Glutamatergic neuron (in vitro differentiated cells): ENCODE measurements around the gene PRKAR1A. TPM values are rescaled to one million over a fixed set of nuclear protein-coding genes. Genes with fewer than 3 reads are reported as not detected.
A peak's percentile ranks its signal among the peaks of the same experiment; 100 is the strongest.

ENCODE experiments used
- DNase-seq: peaks from one replicate; pipeline ENCODE4 v3.0.0; 2022
- H3K27ac Mint-ChIP-seq: one replicate; pipeline ENCODE4 v1.8.0; 2020; ENCODE audit warnings: mild to moderate bottlenecking, mixed read lengths, inconsistent platforms; ENCODE audit not compliant: unreplicated experiment
- H3K27me3 Mint-ChIP-seq: one replicate; pipeline ENCODE4 v1.8.0; 2020; ENCODE audit warnings: mild to moderate bottlenecking, moderate library complexity, mixed read lengths, inconsistent platforms; ENCODE audit not compliant: unreplicated experiment
- H3K36me3 Mint-ChIP-seq: one replicate; pipeline ENCODE4 v1.8.0; 2020; ENCODE audit warnings: mild to moderate bottlenecking, mixed read lengths, inconsistent platforms; ENCODE audit not compliant: unreplicated experiment
- H3K4me1 Mint-ChIP-seq: one replicate; pipeline ENCODE4 v1.8.0; 2020; ENCODE audit warnings: mild to moderate bottlenecking, low read depth, mixed read lengths, inconsistent platforms; ENCODE audit not compliant: unreplicated experiment
- H3K4me3 Mint-ChIP-seq: one replicate; pipeline ENCODE4 v1.8.0; 2020; ENCODE audit warnings: mild to moderate bottlenecking, mixed read lengths, inconsistent platforms; ENCODE audit not compliant: unreplicated experiment
- H3K9me3 Mint-ChIP-seq: one replicate; pipeline ENCODE4 v1.8.0; 2020; ENCODE audit warnings: mild to moderate bottlenecking, moderate library complexity, mixed read lengths, inconsistent platforms; ENCODE audit not compliant: unreplicated experiment
- total RNA-seq: library from RNA; stranded (reverse); fragmentation: NEBNext Ultra II Directional; extraction: Animal tissue kit (Norgen Biotek cat#: 25700); gene quantifications from one replicate; pipeline ENCODE4 v1.2.1, GENCODE V29; 2021; ENCODE audit not compliant: unreplicated experiment
- TF ChIP-seq, protein P1 (sequence below): fragments of 200-600 bp; sonication (generic); IDR thresholded peaks from one replicate; pipeline ENCODE4 v1.5.0; 2021; ENCODE audit not compliant: partially characterized antibody, unreplicated experiment

Gene PRKAR1A
- total RNA-seq, 1 donor from 2014 or later: 277 TPM

DNA sequence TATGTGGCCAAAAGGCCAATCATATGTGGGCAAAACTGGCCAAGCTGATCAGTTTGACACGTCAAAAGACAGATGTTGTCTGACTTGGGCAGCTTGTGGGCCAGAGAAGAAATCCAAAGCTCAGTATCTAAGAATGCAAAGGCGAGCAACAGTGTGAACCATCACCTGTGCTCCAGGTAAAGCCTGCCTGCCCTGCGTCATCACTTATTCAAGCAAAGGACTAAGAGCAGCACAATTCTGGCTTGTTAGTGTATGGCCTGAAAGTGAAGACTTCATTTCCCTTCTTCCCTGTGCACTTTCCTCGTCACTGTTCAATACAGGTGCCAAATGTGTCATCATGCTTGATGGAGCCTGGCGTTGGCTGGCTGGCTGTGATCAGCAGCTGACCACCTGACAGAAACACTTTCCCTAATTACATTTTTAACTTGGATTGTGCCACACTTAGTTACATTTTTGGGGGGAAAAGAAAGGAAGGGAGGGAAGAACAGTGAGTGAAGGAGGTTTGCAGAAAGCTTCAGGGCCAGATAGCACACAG lies 84.2 kb downstream of the PRKAR1A start:
- H3K4me3 Mint-ChIP-seq: no peak overlapping the region
- peaks cover 8% of the 10 kb centered on the region for H3K9me3 Mint-ChIP-seq
- no peaks in the 10 kb centered on the region for H3K4me1 Mint-ChIP-seq
- H3K27me3 Mint-ChIP-seq: peaks cover 13% of the 10 kb centered on the region
- H3K36me3 Mint-ChIP-seq: no peaks in the 10 kb centered on the region
- no peak for DNase-seq
- TF ChIP-seq, protein P1, sequence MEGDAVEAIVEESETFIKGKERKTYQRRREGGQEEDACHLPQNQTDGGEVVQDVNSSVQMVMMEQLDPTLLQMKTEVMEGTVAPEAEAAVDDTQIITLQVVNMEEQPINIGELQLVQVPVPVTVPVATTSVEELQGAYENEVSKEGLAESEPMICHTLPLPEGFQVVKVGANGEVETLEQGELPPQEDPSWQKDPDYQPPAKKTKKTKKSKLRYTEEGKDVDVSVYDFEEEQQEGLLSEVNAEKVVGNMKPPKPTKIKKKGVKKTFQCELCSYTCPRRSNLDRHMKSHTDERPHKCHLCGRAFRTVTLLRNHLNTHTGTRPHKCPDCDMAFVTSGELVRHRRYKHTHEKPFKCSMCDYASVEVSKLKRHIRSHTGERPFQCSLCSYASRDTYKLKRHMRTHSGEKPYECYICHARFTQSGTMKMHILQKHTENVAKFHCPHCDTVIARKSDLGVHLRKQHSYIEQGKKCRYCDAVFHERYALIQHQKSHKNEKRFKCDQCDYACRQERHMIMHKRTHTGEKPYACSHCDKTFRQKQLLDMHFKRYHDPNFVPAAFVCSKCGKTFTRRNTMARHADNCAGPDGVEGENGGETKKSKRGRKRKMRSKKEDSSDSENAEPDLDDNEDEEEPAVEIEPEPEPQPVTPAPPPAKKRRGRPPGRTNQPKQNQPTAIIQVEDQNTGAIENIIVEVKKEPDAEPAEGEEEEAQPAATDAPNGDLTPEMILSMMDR: no peak
- no peak overlapping the region for H3K27ac Mint-ChIP-seq

DNA sequence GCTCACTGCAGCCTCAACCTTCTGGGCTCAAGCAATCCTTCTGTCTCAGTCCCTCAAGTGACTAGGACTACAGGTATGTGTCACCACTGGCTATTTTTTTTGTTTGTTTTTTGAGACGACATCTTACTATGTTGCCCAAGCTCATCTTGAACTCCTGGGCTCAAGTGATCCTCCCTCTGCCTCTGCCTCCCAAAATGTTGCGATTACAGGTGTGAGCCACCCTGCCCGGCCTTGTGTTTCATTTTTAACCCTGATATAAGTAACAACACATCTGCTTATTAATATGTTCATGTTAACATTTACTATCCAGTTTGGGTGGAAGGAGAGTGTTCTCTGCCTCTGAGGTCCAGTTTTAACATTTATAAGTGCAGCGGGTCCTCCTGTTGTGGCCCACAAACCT lies 85.8 kb downstream of the PRKAR1A start:
- H3K36me3 Mint-ChIP-seq: no peaks in the 10 kb centered on the region
- H3K27me3 Mint-ChIP-seq: peaks cover 20% of the 10 kb centered on the region
- no peaks in the 10 kb centered on the region for H3K4me1 Mint-ChIP-seq

DNA sequence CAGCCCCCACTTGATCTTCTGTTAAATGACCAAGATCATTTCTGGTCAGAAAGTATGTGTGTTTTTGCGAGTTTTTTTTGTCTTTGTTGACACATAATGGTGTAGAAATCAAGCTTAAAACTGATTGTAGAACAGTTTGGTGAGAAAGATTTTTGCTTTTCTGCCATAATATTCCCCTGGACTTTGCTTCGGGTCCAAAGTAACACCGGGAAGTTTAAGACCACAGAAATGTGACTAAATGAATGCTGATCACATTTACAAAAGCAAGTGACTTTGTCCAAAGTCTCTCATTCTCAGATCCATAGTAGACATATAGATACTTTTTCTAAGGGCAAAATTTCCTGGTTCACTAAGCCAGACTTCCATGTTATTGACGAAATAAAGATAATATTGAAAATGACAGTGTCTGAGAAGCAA lies 86.3 kb downstream of the PRKAR1A start:
- no peak for DNase-seq
- H3K4me3 Mint-ChIP-seq: no peak overlapping the region
- no peaks in the 10 kb centered on the region for H3K4me1 Mint-ChIP-seq
- H3K9me3 Mint-ChIP-seq: peaks cover 6% of the 10 kb centered on the region
- peaks cover 20% of the 10 kb centered on the region for H3K27me3 Mint-ChIP-seq
- TF ChIP-seq, protein P1: no peak
- no peaks in the 10 kb centered on the region for H3K36me3 Mint-ChIP-seq
- H3K27ac Mint-ChIP-seq: no peak overlapping the region

More for the DNA sequence above, 85.8 kb downstream of the PRKAR1A start:
- Mint-ChIP-seq H3K27ac (no peak overlapping the region), H3K9me3 (peaks cover 6% of the 10 kb centered on the region), H3K4me3 (no peak overlapping the region)
- no peak for DNase-seq
- TF ChIP-seq, protein P1: no peak

DNA sequence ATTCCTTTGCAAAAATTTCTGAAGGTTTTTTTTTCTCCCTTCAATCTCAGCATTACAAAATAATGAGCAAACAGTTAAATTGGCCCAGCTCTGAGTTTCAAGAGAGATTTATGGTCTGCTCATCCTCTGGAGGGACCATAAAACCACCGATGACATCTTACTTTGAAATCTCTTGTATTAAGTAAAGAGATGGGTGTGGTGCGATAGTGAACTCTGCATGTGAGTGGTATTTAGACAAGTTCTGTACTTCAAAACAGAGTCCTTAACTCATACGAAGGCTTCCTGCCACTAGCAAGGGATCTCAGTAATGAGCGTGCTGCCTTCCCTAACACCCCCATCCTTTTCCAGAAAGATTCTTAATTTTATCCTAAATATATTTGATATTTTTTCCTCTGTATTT lies 86.9 kb downstream of the PRKAR1A start:
- TF ChIP-seq, protein P1: no peak
- Mint-ChIP-seq H3K4me3 (peak overlapping the region; percentile 87), H3K9me3 (peaks cover 6% of the 10 kb centered on the region), H3K27me3 (peaks cover 20% of the 10 kb centered on the region), H3K4me1 (no peaks in the 10 kb centered on the region), H3K36me3 (no peaks in the 10 kb centered on the region), H3K27ac (no peak overlapping the region)
- no peak for DNase-seq

DNA sequence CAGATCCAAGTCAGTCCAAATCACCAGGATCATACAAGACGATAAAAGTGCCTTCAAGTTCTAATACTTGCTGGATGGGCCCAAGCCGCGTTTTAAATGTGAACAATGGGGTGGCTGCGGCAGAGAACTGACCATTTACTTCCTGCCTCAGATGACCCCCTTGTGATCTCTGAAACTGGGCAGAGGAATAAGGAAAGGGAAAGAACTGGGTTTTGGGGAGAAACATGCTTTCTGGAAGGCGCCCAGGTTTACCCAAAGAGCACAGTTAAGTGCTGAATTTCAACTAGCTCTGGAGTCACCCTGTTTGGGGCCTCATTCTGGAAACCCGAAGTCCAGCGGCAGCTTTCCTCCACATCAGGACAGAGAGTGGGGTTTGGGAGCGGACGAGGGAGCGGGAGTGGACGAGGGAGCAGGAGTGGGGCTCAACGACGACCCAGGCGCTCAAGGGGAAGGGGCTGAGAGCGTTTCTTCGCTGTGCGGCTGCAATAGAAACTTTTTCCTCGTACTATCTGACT lies 87.4 kb downstream of the PRKAR1A start:
- no peak overlapping the region for H3K27ac Mint-ChIP-seq
- peak overlapping the region; percentile 87 for H3K4me3 Mint-ChIP-seq
- TF ChIP-seq, protein P1: no peak
- peaks cover 6% of the 10 kb centered on the region for H3K9me3 Mint-ChIP-seq
- peaks cover 20% of the 10 kb centered on the region for H3K27me3 Mint-ChIP-seq
- no peaks in the 10 kb centered on the region for H3K4me1 Mint-ChIP-seq
- H3K36me3 Mint-ChIP-seq: no peaks in the 10 kb centered on the region
- no peak for DNase-seq
